Loucy (cell line): Measurements from ENCODE around the gene B4GALT1.

Experiments
- H2AFZ ChIP-seq: fragments of 200-600 bp; sonication (generic); 2 replicates; pipeline ENCODE4 v1.6.0; 2016; ENCODE audit warnings: antibody characterized with exemption, mild to moderate bottlenecking, low read length, moderate library complexity
- H3F3A ChIP-seq: fragments of 200-600 bp; 2 replicates; pipeline ENCODE4 v1.6.0; 2016; ENCODE audit warnings: antibody characterized with exemption, low read depth, mild to moderate bottlenecking
- H3K27me3 ChIP-seq: fragments of 200-600 bp; sonication (generic); 2 replicates; pipeline ENCODE4 v1.6.1; 2014; ENCODE audit warnings: low read length, mild to moderate bottlenecking; ENCODE audit not compliant: insufficient read depth, poor library complexity, severe bottlenecking
- H3K36me3 ChIP-seq: fragments of 200-600 bp; sonication (generic); 2 replicates; pipeline ENCODE4 v1.6.1; 2016; ENCODE audit warnings: low read length; ENCODE audit not compliant: insufficient read depth
- H3K4me1 ChIP-seq: fragments of 200-600 bp; sonication (generic); 2 replicates; pipeline ENCODE4 v1.5.1; 2014; ENCODE audit warnings: low read length, mild to moderate bottlenecking; ENCODE audit not compliant: insufficient read depth, poor library complexity, severe bottlenecking
- H3K4me2 ChIP-seq: fragments of 200-600 bp; sonication (generic); 2 replicates; pipeline ENCODE4 v1.6.0; 2014; ENCODE audit warnings: antibody characterized with exemption, low read length, low read depth, mild to moderate bottlenecking; ENCODE audit not compliant: poor library complexity, severe bottlenecking
- H3K4me3 ChIP-seq: fragments of 200-600 bp; sonication (generic); 2 replicates; pipeline ENCODE4 v1.5.1; 2014; ENCODE audit warnings: low read length, mild to moderate bottlenecking, mixed read lengths; ENCODE audit not compliant: poor library complexity, severe bottlenecking
- H3K79me2 ChIP-seq: fragments of 200-600 bp; sonication (generic); 2 replicates; pipeline ENCODE4 v1.6.1; 2014; ENCODE audit warnings: low read length; ENCODE audit not compliant: insufficient read depth
- H3K9ac ChIP-seq: fragments of 200-600 bp; sonication (generic); 2 replicates; pipeline ENCODE4 v1.6.0; 2014; ENCODE audit warnings: mild to moderate bottlenecking, low read depth, low read length, moderate library complexity; ENCODE audit not compliant: poor library complexity, severe bottlenecking
- H3K9me2 ChIP-seq: fragments of 200-600 bp; sonication (generic); replicated peaks from 2 replicates; pipeline ENCODE4 v1.6.1; 2016; ENCODE audit warnings: low read depth, low read length, mixed read lengths
- H3K9me3 ChIP-seq: fragments of 200-600 bp; sonication (generic); 2 replicates; pipeline ENCODE4 v1.6.1; 2014; ENCODE audit warnings: mild to moderate bottlenecking, antibody characterized with exemption, low read length, low read depth; ENCODE audit not compliant: insufficient read depth
- H4K20me1 ChIP-seq: fragments of 200-600 bp; sonication (generic); 2 replicates; pipeline ENCODE4 v1.6.0; 2014; ENCODE audit warnings: antibody characterized with exemption, low read length, mild to moderate bottlenecking; ENCODE audit not compliant: insufficient read depth, poor library complexity, severe bottlenecking
- CTCF ChIP-seq: fragments of 200-600 bp; sonication (generic); conservative IDR thresholded peaks from 2 replicates; pipeline ENCODE4 v1.5.1; 2014; ENCODE audit warnings: mild to moderate bottlenecking, antibody characterized with exemption, low read length
- EZH2phosphoT487 ChIP-seq: fragments of 200-600 bp; IDR thresholded peaks from 2 replicates; pipeline ENCODE4 v1.6.1; 2018; ENCODE audit warnings: antibody characterized with exemption, mild to moderate bottlenecking, moderate library complexity, borderline replicate concordance

B4GALT1 gene

GRCh38 chr9:33133186-33133585, 34.0 kb downstream of the B4GALT1 start:
- no peaks in the 10 kb centered on the region for H3K9me2 ChIP-seq
- no peaks in the 10 kb centered on the region for H3K27me3 ChIP-seq
- H3K36me3 ChIP-seq = peaks cover 51% of the 10 kb centered on the region; the same call in 1 of the 2 replicates
- H3K4me1 ChIP-seq = no peaks in the 10 kb centered on the region
- no peak overlapping the region for H3K9ac ChIP-seq
- no peak overlapping the region for H3K4me3 ChIP-seq
- no peak overlapping the region for H3K4me2 ChIP-seq
- peaks cover 3% of the 10 kb centered on the region; the same call in 1 of the 2 replicates for H3K79me2 ChIP-seq
- no peaks in the 10 kb centered on the region for H3K9me3 ChIP-seq
- H3F3A ChIP-seq = no peaks in the 10 kb centered on the region
- TF ChIP-seq EZH2phosphoT487 = no peak
- no peak for TF ChIP-seq CTCF
- no peak overlapping the region for H2AFZ ChIP-seq
- H4K20me1 ChIP-seq = no peaks in the 10 kb centered on the region

GRCh38 chr9:33131790-33132772, 35.1 kb downstream of the B4GALT1 start:
- Histone ChIP-seq H3K4me2 (no peak overlapping the region), H3K9me3 (no peaks in the 10 kb centered on the region), H2AFZ (no peak overlapping the region), H3K9me2 (no peaks in the 10 kb centered on the region), H3K4me3 (no peak overlapping the region), H3K79me2 (peaks cover 3% of the 10 kb centered on the region; the same call in 1 of the 2 replicates), H3K9ac (no peak overlapping the region), H3F3A (no peaks in the 10 kb centered on the region), H3K36me3 (peaks cover 61% of the 10 kb centered on the region; the same call in 1 of the 2 replicates), H3K4me1 (no peaks in the 10 kb centered on the region), H3K27me3 (no peaks in the 10 kb centered on the region), H4K20me1 (no peaks in the 10 kb centered on the region)
- TF ChIP-seq CTCF = no peak
- no peak for TF ChIP-seq EZH2phosphoT487

GRCh38 chr9:33130961-33131789, 36.0 kb downstream of the B4GALT1 start:
- Histone ChIP-seq H4K20me1 (no peaks in the 10 kb centered on the region), H3K9me3 (no peaks in the 10 kb centered on the region), H3K4me2 (no peak overlapping the region), H3K79me2 (no peaks in the 10 kb centered on the region), H3K4me1 (no peaks in the 10 kb centered on the region), H3K27me3 (no peaks in the 10 kb centered on the region), H3K36me3 (peaks cover 61% of the 10 kb centered on the region; the same call in 1 of the 2 replicates), H3K9ac (no peak overlapping the region), H3K4me3 (no peak overlapping the region), H3F3A (no peaks in the 10 kb centered on the region), H2AFZ (no peak overlapping the region), H3K9me2 (no peaks in the 10 kb centered on the region)
- TF ChIP-seq CTCF (no peak), EZH2phosphoT487 (no peak)
